Right lobe of liver (tissue), 6 donors: Measurements from ENCODE around the gene BLOC1S2. TPM values are rescaled to one million over a fixed set of nuclear protein-coding genes. Genes with fewer than 3 reads are reported as not detected.
A peak's percentile ranks its signal among the peaks of the same experiment; 100 is the strongest.

Experiments used
- ATAC-seq, 4 donors: fragments of 200-7000 bp; cut with Tn5 transposase; one replicate each; pipeline ENCODE4 v1.9.1; 2020; ENCODE audit warnings: mild to moderate bottlenecking in 4 of 4, moderate library complexity in 4 of 4
- DNase-seq, 3 donors: peaks; one replicate each; pipeline ENCODE4 v3.0.0-alpha.2; 2020
- H3K27ac ChIP-seq, 3 donors: fragments of 200-600 bp; one replicate each; pipeline ENCODE4 v1.8.0; 2022
- H3K27me3 ChIP-seq, 2 donors: fragments of 200-600 bp; one replicate each; pipeline ENCODE4 v1.8.0; 2022
- H3K36me3 ChIP-seq, 4 donors: fragments of 200-600 bp; sonication (generic) in 1 of 4; one replicate each; pipeline versions ENCODE4 v1.5.1 to v1.8.0; 2017 to 2022; ENCODE audit warnings: control low read depth in 1 of 4
- H3K4me1 ChIP-seq, 4 donors: fragments of 200-600 bp; sonication (generic) in 1 of 4; one replicate each; pipeline versions ENCODE4 v1.5.1 to v1.8.0; 2017 to 2022; ENCODE audit warnings: control low read depth in 1 of 4
- H3K4me3 ChIP-seq, 3 donors: fragments of 200-600 bp; one replicate each; pipeline ENCODE4 v1.8.0; 2022
- H3K9me3 ChIP-seq, 4 donors: fragments of 200-600 bp; sonication (generic) in 1 of 4; one replicate each; pipeline versions ENCODE4 v1.5.1 to v1.8.0; 2017 to 2022; ENCODE audit warnings: control low read depth in 1 of 4
- CTCF ChIP-seq, 4 donors: fragments of 200-600 bp in 3 of 4; fragments of 450-650 bp in 1 of 4; IDR thresholded peaks; one replicate each; pipeline versions ENCODE4 v1.5.1 to v1.8.0; 2016 to 2022; ENCODE audit warnings: antibody characterized with exemption in 4 of 4, mild to moderate bottlenecking in 2 of 4
- POLR2A ChIP-seq: fragments of 450-650 bp; IDR thresholded peaks from one replicate; pipeline ENCODE4 v1.6.1; 2017; ENCODE audit warnings: antibody characterized with exemption, mild to moderate bottlenecking
- WGBS: methylation state at CpG from one replicate; pipeline ENCODE4 v1.1.6; 2018; ENCODE audit warnings: low coverage, low lambda C conversion rate; ENCODE audit not compliant: insufficient coverage; ENCODE audit errors: missing lambda C conversion rate; 5-methylcytosine and 5-hydroxymethylcytosine counted together
- intact Hi-C, 2 donors: fragments of 100-400 bp; cut with DNase I; formaldehyde crosslinking; loops; one replicate each; pipeline versions ENCODE4 v1.11.2 to v1.14.1; 2022
- total RNA-seq, 6 experiments: library from RNA; depleted of rRNA in 2 of 6; stranded (reverse); fragments of >200 nt in 2 of 6; fragmentation: NEBNext Ultra II Directional in 3 of 6; extraction: Animal tissue kit (Norgen Biotek cat#: 25700) in 3 of 6; gene quantifications; one replicate each; pipeline versions ENCODE4 v1.1.0 to v1.2.4, GENCODE V29; 2016 to 2023
- donor health status: DM: no; HTN: yes; CAD: no.
- donor health status: DM: no; HTN: no; CAD: no.
- donor health status: DM: no; HTN: no; CAD: no.
- donor health status: DM: no; HTN: yes; CAD: no.
- donor health status: DM: no; HTN: yes; CAD: no.

The BLOC1S2 gene
- total RNA-seq, 6 experiments from 2014 or later: 13.7 to 26.4 (median 22.0) TPM

- peak within 1 kb of the TSS; percentile 47 to 72 (median 71) for H3K27ac ChIP-seq
- DNase-seq (peak; percentile 85 to 92 (median 89)), ATAC-seq (peak; percentile 92 to 98 (median 96))
- peak within 1 kb of the TSS; percentile 62 to 98 (median 86) for H3K4me3 ChIP-seq
- no peaks in the 10 kb centered on the region for H3K36me3 ChIP-seq
- peaks cover 0 to 9% (median 3%) of the 10 kb centered on the region in 4 donors for H3K4me1 ChIP-seq
- TF ChIP-seq POLR2A: peak; percentile 51
- no peak for TF ChIP-seq CTCF (IDR thresholded peaks at IDR 0.05)
- H3K27me3 ChIP-seq: no peaks in the 10 kb centered on the region
- intact Hi-C loops: loop anchor here in 1 of 2 donors (5.0 kb wide), 1 partner anchor 70 kb away; no protein-coding TSS in a partner anchor
- H3K9me3 ChIP-seq: no peaks in the 10 kb centered on the region
- WGBS: 2% methylated on average over 38 of the region's 49 CpGs
Measured at GRCh38 chr10:100267239-100268104, 19.0 kb downstream of the BLOC1S2 start, which contains the start of gene CWF19L1. TSS of gene CWF19L1 (minus strand) at chr10:100267638. CDS start at chr10:100267593, 45 bp downstream.

- WGBS: 92% methylated on average over 14 of the region's 15 CpGs
- ATAC-seq (no peak), DNase-seq (no peak)
- H3K36me3 ChIP-seq: no peaks in the 10 kb centered on the region
- no peak overlapping the region for H3K27ac ChIP-seq
- no peaks in the 10 kb centered on the region for H3K27me3 ChIP-seq
- peaks cover 0 to 9% (median 3%) of the 10 kb centered on the region in 4 donors for H3K4me1 ChIP-seq
- TF ChIP-seq CTCF (IDR thresholded peaks at IDR 0.05) (no peak), POLR2A (no peak)
- peak overlapping the region in 1 of 3 donors; percentile 86 for H3K4me3 ChIP-seq
- intact Hi-C loops: loop anchor here in 1 of 2 donors (5.0 kb wide), 1 partner anchor 69 kb away; no protein-coding TSS in a partner anchor
- H3K9me3 ChIP-seq: no peaks in the 10 kb centered on the region
Measured at GRCh38 chr10:100265821-100266485, 20.5 kb downstream of the BLOC1S2 start.

- intact Hi-C loops: no loop called here
- Histone ChIP-seq H3K27ac (no peak overlapping the region), H3K27me3 (no peaks in the 10 kb centered on the region), H3K4me1 (no peaks in the 10 kb centered on the region), H3K4me3 (no peak overlapping the region), H3K9me3 (no peaks in the 10 kb centered on the region), H3K36me3 (peaks cover 0 to 55% (median 24%) of the 10 kb centered on the region in 4 donors)
- no peak for DNase-seq
- WGBS: 96% methylated on average over 2 of the region's 3 CpGs
- no peak for TF ChIP-seq POLR2A
- TF ChIP-seq CTCF (IDR thresholded peaks at IDR 0.05): no peak
- ATAC-seq: no peak
Measured at GRCh38 chr10:100254191-100254590, 32.3 kb downstream of the BLOC1S2 start.

- DNase-seq (no peak), ATAC-seq (no peak)
- WGBS: 89% methylated on average over 5 of the region's 5 CpGs
- no peaks in the 10 kb centered on the region for H3K4me1 ChIP-seq
- no peak overlapping the region for H3K4me3 ChIP-seq
- intact Hi-C loops: no loop called here
- H3K36me3 ChIP-seq: peaks cover 0 to 53% (median 24%) of the 10 kb centered on the region in 4 donors
- no peaks in the 10 kb centered on the region for H3K9me3 ChIP-seq
- H3K27ac ChIP-seq: no peak overlapping the region
- TF ChIP-seq CTCF (IDR thresholded peaks at IDR 0.05): no peak
- TF ChIP-seq POLR2A: no peak
- no peaks in the 10 kb centered on the region for H3K27me3 ChIP-seq
Measured at GRCh38 chr10:100253041-100253440, 33.4 kb downstream of the BLOC1S2 start.
